ENCODE measurements around the gene E2F3.

The E2F3 gene

GRCh38 chr6:20401205-20402091, at the start of gene E2F3:
E2F3 (plus strand) TSS chr6:20401879; CDS start chr6:20402233, 354 bp downstream.
- DNase-seq (ENCODE audit: low read depth in 2 of 2), result peak; percentile 92 to 98

GRCh38 chr6:20352346-20352745, 49.3 kb upstream of the E2F3 start:
- no peak for DNase-seq (ENCODE audit: low read depth in 2 of 2)

- no peak for DNase-seq (ENCODE audit: low read depth in 2 of 2)
These were observed 48.5 kb upstream of the E2F3 start for GRCh38 chr6:20353134-20353533.

GRCh38 chr6:20354366-20354765, 47.3 kb upstream of the E2F3 start:
- no peak for DNase-seq (ENCODE audit: low read depth in 2 of 2)

GRCh38 chr6:20360471-20361119, 41.1 kb upstream of the E2F3 start:
- no peak for DNase-seq (ENCODE audit: low read depth in 2 of 2)

- no peak for DNase-seq (ENCODE audit: low read depth in 2 of 2)
These were observed 39.1 kb upstream of the E2F3 start for GRCh38 chr6:20362623-20363022.

- DNase-seq (ENCODE audit: low read depth in 2 of 2), result no peak
These were observed 37.4 kb upstream of the E2F3 start for GRCh38 chr6:20364327-20364726.

GRCh38 chr6:20365456-20365855, 36.2 kb upstream of the E2F3 start:
- no peak for DNase-seq (ENCODE audit: low read depth in 2 of 2)

- DNase-seq (ENCODE audit: low read depth in 2 of 2), result peak in 1 of 2 donors; percentile 24
These were observed 35.4 kb upstream of the E2F3 start for GRCh38 chr6:20366082-20366830.

GRCh38 chr6:20367743-20368485, 33.8 kb upstream of the E2F3 start:
- peak in 1 of 2 donors; percentile 14 for DNase-seq (ENCODE audit: low read depth in 2 of 2)

- no peak for DNase-seq (ENCODE audit: low read depth in 2 of 2)
These were observed 31.3 kb upstream of the E2F3 start for GRCh38 chr6:20370393-20370792.

- no peak for DNase-seq (ENCODE audit: low read depth in 2 of 2)
These were observed 30.9 kb upstream of the E2F3 start for GRCh38 chr6:20370801-20371200.

- DNase-seq (ENCODE audit: low read depth in 2 of 2), result no peak
These were observed 26.2 kb upstream of the E2F3 start for GRCh38 chr6:20375436-20375835.

- DNase-seq (ENCODE audit: low read depth in 2 of 2), result no peak
These were observed 23.9 kb upstream of the E2F3 start for GRCh38 chr6:20377623-20378265.

GRCh38 chr6:20379231-20379630, 22.4 kb upstream of the E2F3 start:
- DNase-seq (ENCODE audit: low read depth in 2 of 2), result no peak

- no peak for DNase-seq (ENCODE audit: low read depth in 2 of 2)
These were observed 15.5 kb upstream of the E2F3 start for GRCh38 chr6:20386218-20386617.

GRCh38 chr6:20389066-20389465, 12.6 kb upstream of the E2F3 start:
- DNase-seq (ENCODE audit: low read depth in 2 of 2), result no peak

GRCh38 chr6:20393297-20393696, 8.4 kb upstream of the E2F3 start:
- DNase-seq (ENCODE audit: low read depth in 2 of 2), result no peak

- DNase-seq (ENCODE audit: low read depth in 2 of 2), result no peak
These were observed 2.2 kb upstream of the E2F3 start for GRCh38 chr6:20399518-20399917.

GRCh38 chr6:20400456-20401204, 1.0 kb upstream of the E2F3 start:
- peak; percentile 19 to 24 for DNase-seq (ENCODE audit: low read depth in 2 of 2)

GRCh38 chr6:20402092-20402341, 338 bp downstream of the E2F3 start:
- peak in 1 of 2 donors; percentile 28 for DNase-seq (ENCODE audit: low read depth in 2 of 2)
